HG02763 (cell line): ENCODE data around the gene RAP1GAP2.
"Not testable (repeated sequence)": the region's sequence is repeated elsewhere in the genome, so short reads cannot be mapped to it uniquely, and the experiment has no call there.

Experiments
- ATAC-seq: cut with Tn5 transposase; IDR thresholded peaks from one replicate; pipeline ENCODE4 v1.9.1; 2021; ENCODE audit warnings: mild to moderate bottlenecking, moderate library complexity; ENCODE audit not compliant: unreplicated experiment

The RAP1GAP2 gene

GRCh38 chr17:2785376-2785775 lies 10.9 kb upstream of the RAP1GAP2 start:
- not testable (repeated sequence) for ATAC-seq

GRCh38 chr17:2786176-2786881 lies 9.9 kb upstream of the RAP1GAP2 start:
- ATAC-seq: peak; percentile 70

GRCh38 chr17:2789700-2790099 lies 6.5 kb upstream of the RAP1GAP2 start:
- no peak for ATAC-seq

- ATAC-seq: no peak
Measured at GRCh38 chr17:2792366-2793169, 3.7 kb upstream of the RAP1GAP2 start.

GRCh38 chr17:2794111-2794803 lies 2.0 kb upstream of the RAP1GAP2 start:
- ATAC-seq: no peak

GRCh38 chr17:2795441-2796163 lies 636 bp upstream of the RAP1GAP2 start:
- ATAC-seq: no peak

GRCh38 chr17:2797226-2797625 lies 988 bp downstream of the RAP1GAP2 start:
- no peak for ATAC-seq

- no peak for ATAC-seq
Measured at GRCh38 chr17:2797637-2798036, 1.4 kb downstream of the RAP1GAP2 start.

- no peak for ATAC-seq
Measured at GRCh38 chr17:2798188-2798587, 1.9 kb downstream of the RAP1GAP2 start.

GRCh38 chr17:2798678-2799077 lies 2.4 kb downstream of the RAP1GAP2 start:
- no peak for ATAC-seq

- no peak for ATAC-seq
Measured at GRCh38 chr17:2799653-2800052, 3.4 kb downstream of the RAP1GAP2 start.

- ATAC-seq: no peak
Measured at GRCh38 chr17:2800367-2800766, 4.1 kb downstream of the RAP1GAP2 start.

- no peak for ATAC-seq
Measured at GRCh38 chr17:2801841-2802240, 5.6 kb downstream of the RAP1GAP2 start.

GRCh38 chr17:2802574-2802973 lies 6.3 kb downstream of the RAP1GAP2 start:
- ATAC-seq: no peak

- ATAC-seq: no peak
Measured at GRCh38 chr17:2803386-2803785, 7.1 kb downstream of the RAP1GAP2 start.

- ATAC-seq: no peak
Measured at GRCh38 chr17:2803971-2804370, 7.7 kb downstream of the RAP1GAP2 start.

GRCh38 chr17:2804912-2805311 lies 8.7 kb downstream of the RAP1GAP2 start:
- ATAC-seq: no peak

- no peak for ATAC-seq
Measured at GRCh38 chr17:2805961-2806360, 9.7 kb downstream of the RAP1GAP2 start.

GRCh38 chr17:2808367-2809335 lies 12.4 kb downstream of the RAP1GAP2 start:
- ATAC-seq: no peak

GRCh38 chr17:2809337-2809736 lies 13.1 kb downstream of the RAP1GAP2 start:
- ATAC-seq: no peak
